HL-60 (cell line): Measurements from ENCODE around the gene HSPA2.

Source experiments
- CTCF ChIP-seq: IDR thresholded peaks from one replicate; pipeline ENCODE4 v1.5.1; 2011; ENCODE audit warnings: low read length, control low read depth, inconsistent platforms; ENCODE audit not compliant: insufficient read depth
- GABPA ChIP-seq: IDR thresholded peaks from 2 replicates; pipeline ENCODE4 v1.6.1; 2012; ENCODE audit warnings: low read depth
- POLR2AphosphoS5 ChIP-seq: IDR thresholded peaks from 2 replicates; pipeline ENCODE4 v1.6.1; 2012; ENCODE audit warnings: low read depth
- REST ChIP-seq: IDR thresholded peaks from 2 replicates; pipeline ENCODE4 v1.6.1; 2012; ENCODE audit warnings: low read depth; ENCODE audit not compliant: insufficient replicate concordance

DNA sequence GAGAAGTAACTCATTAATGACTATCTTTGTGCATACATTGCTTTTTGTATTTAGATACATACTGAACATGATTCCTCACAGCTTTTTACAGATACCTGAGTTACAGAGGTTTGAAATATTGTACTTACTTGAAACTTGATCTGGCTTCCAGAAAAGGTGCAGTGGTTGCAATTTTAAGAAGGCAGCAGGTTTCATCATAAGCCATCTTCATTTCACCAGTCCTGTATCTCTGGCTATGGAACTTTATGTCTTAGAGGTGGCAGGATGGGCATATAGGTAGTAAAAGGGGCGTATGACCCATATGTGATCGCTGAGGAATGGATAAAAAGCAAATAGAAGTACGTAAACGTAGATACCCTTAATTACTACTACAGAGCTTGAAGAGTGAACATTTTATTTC, 22.3 kb upstream of the HSPA2 start:
- TF ChIP-seq CTCF: no peak
- no peak for TF ChIP-seq POLR2AphosphoS5
- no peak for TF ChIP-seq REST
- no peak for TF ChIP-seq GABPA
